HS-27A (cell line): ENCODE data around the gene ZNF195.
"Not testable (repeated sequence)": the region's sequence is repeated elsewhere in the genome, so short reads cannot be mapped to it uniquely, and the experiment has no call there.

Experiments used
- DNase-seq: peaks from one replicate; pipeline ENCODE4 v3.0.0-alpha.2; 2012; ENCODE audit warnings: low read depth, missing footprints

The ZNF195 gene

DNA sequence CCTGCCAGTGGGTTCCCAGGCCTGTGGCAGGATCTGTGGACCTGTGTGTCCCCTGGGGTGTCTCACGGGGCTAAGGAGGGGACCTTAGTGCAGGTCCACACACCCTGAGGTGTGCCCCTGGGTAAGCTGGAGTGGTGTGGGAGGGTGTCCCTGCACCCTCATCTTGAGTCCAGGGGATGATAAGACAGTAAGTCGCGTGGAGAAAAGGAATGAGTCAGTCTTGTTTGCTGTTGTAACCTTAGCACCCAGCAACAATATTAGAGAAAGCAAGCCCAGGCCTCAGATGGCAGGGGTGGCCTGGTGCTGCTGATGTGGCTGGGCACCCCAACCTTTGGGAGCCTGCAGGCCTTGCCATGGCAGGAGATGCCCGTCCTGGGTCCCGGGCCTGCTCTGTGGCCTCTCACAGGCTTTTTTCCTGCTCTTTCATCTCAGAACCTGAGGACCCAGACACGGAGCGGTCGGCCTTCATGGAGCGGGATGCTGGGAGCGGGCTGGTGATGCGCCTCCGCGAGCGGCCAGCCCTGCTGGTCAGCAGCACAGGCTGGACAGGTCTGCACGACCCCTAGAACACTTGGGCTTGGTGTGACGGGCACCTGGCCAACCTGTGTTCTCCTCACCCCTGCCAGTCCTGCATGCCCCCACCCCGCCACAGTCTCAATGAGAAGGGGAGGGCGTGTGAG lies 23.4 kb upstream of the ZNF195 start:
- not testable (repeated sequence) for DNase-seq

DNA sequence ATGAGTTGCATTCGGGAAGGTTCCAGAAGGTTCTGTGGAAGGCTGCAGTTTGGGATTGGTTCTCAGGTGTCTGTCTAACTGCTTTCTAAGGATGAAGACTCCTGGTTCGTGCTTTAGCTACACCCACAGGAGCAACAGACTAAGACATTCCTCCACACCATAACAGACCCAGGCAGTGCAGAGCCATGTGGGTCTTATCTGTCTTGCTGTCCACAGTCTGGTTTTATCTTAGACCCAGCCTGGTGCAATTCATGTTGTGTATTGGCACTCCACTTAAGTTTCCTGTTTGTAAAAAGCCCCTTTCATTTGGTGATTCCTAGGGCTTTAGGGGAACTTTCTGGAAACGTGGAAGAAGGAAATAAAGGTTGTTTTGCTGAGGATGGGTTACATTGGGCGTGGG lies 22.1 kb upstream of the ZNF195 start:
- DNase-seq: not testable (repeated sequence)

DNA sequence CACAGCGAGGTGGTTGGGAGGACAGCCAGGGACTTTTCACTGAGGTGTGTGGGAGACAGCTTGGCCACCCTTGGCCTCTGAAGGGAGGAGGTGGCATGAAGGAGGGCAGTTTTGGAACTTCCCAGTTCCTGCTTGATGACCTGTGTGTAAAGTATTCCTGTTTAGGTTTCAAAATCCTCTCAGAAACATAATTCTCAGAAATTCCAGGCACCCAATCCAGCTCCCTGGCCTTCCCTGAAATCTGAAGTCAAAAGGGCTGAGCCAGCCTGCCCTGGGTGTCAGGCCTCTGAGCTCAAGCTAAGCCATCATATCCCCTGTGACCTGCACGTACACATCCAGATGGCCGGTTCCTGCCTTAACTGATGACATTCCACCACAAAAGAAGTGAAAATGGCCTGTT lies 19.6 kb upstream of the ZNF195 start:
- DNase-seq: not testable (repeated sequence)

DNA sequence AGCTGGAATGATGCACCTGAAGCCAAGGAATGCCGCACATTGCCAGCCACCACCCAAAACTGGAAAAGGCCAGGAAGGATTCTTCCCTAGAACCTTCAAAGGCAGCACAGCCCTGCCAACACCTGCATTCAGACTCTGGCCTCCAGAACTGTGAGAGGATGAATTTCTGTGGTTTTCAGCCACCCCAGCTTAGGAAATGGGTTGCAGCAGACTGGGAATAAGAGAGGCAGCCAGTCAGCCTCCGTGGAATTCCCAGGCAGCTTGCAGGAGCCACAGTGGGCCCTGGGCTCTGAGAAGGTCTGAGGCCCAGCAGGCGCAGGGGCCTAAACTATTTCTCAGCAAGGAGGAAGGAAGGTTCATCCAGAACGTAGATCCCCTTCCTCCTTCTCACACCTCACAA lies 19.2 kb upstream of the ZNF195 start:
- not testable (repeated sequence) for DNase-seq

DNA sequence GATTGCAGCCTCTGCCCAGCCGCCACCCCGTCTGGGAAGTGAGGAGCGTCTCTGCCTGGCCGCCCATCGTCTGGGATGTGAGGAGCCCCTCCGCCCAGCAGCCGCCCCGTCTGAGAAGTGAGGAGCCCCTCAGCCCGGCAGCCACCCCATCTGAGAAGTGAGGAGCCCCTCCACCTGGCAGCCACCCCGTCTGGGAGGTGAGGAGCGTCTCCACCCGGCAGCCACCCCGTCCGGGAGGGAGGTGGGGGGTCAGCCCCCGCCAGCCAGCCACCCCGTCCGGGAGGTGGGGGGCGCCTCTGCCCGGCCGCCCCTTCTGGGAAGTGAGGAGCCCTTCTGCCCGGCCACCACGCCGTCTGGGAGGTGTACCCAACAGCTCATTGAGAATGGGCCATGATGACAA lies 18.3 kb upstream of the ZNF195 start:
- not testable (repeated sequence) for DNase-seq

DNA sequence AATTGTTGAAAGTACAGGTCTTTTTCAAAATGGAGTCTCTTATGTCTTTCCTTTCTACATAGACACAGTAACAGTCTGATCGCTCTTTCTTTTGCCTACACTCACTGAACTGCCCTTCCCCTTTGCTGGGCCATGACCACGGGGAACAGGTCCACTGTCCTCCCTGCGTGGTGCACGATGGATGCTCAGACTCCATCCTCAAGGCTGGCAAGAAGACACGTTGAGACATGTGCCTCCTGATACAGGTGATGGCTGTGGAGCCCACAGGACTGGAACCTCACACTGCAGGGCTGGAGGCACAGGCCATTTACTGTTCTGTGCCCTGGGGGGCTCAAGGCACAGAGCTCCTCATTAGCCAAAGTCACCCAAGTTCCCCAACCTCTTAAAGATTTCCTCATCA lies 16.5 kb upstream of the ZNF195 start:
- not testable (repeated sequence) for DNase-seq

DNA sequence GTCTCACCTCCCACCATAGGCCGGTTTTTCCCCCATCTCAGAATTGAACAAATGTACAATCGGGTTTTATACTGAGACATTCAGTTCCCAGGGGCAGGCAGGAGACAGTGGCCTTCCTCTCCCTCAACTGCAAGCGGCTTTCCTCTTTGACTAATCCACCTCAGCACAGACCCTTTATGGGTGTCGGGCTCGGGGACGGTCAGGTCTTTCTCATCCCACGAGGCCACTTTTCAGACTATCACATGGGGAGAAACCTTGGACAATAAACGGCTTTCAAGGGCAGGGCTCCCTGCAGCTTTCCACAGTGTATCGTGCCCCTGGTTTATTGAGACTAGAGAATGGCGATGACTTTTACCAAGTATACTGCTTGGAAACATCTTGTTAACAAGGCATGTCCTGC lies 16.0 kb upstream of the ZNF195 start:
- not testable (repeated sequence) for DNase-seq

DNA sequence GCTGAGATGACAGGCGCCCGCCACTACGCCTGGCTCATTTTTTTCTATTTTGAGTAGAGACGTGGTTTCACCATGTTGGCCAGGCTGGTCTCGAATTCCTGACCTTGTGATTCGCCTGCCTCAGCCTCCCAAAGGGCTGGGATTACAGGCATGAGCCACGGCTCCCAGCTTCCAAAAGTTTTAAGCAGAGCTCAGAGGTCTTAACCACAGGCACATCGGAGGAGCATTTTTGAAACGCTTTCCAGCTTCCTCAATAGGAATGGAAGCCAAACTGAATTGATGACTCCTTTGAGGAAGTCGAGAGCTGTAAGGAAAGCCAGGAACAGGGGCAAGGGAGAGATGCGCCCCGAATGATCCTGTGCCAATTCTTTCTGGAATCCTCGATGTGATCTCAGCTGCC lies 14.5 kb upstream of the ZNF195 start:
- DNase-seq: not testable (repeated sequence)

DNA sequence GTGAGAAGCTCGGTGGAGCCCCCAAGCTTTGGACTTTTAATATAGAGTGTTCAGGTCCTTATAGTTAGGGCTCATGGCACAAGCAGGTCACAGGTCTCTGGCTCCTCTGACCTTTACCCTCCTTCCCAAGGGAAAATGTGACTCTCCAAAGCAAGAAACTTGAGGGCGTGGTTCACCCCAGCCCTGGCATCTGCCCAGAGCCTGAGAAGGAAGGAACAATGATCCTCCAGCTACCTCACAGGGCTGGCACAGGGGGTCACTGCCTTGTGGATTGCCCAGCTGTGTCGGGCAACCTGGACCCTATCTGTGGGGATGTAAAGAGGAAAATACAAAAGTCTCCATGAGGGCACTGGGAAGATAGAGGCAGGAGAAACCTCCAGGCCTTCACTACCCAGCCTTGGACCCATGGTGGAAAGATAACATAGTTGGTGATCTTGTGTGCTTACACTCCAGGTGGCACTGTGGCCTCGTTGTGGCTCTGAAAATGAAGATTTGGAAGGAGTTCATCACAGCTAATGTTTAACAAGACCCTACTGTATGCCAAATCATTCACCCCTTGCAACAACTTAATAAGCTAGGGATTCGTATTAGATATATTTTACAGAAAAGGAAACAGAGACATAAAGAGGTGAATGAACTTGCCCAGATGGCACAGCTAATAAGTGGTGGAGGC lies 3.8 kb upstream of the ZNF195 start:
- DNase-seq: no peak

DNA sequence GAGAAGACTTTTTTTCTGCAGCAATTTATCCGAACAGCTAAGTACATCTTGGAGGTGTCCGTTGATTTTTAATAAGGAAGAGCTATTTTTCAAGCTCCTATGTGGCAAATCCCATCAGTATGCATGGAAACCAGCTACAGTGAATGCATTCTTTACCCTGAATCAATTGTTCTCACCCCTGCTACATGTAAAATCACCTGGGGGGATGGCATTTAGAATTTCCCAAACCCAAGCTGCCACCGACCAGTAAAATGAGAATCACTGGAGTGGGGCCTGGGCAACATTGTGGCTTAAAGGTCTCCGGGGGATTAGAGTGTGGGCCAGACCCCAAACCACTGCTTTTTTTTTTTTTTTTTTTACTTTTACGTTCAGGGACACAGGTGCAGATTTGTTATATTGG lies 2.8 kb upstream of the ZNF195 start:
- DNase-seq: no peak

DNA sequence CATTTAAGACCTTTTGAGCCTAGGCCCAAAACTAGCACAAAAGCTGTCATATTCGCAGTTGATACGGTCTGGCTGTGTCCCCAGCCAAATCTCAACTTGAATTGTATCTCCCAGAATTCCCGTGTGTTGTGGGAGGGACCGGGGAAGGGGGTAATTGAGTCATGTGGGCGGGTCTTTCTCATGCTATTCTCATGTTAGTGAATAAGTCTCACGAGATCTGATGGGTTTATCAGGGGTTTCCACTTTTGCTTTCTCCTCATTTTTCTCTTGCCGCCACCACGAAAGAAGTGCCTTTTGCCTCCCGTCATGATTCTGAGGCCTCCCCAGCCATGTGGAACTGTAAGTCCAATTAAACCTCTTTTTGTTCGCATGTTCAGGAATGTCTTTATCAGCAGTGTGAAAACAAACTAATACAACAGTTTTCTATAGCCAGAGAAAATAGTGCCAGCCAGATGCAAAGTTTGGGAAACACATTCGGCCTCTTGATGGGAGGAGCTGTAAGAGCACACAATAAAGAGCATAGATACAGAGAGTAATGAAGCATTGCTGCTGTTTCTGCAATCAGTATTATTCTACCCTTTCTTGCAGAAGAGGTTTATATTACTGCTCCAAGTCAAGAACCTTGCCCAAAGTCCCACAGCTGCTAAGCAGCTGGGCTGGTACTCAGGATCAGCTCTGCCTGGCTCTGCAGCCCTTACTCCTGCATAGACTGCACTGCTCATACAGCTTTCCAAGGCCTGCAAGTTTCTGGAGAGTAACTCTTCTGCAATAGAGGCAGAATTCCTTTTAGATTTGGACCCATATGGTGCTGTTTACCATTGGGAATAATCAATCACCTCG lies 2.0 kb upstream of the ZNF195 start:
- no peak for DNase-seq

DNA sequence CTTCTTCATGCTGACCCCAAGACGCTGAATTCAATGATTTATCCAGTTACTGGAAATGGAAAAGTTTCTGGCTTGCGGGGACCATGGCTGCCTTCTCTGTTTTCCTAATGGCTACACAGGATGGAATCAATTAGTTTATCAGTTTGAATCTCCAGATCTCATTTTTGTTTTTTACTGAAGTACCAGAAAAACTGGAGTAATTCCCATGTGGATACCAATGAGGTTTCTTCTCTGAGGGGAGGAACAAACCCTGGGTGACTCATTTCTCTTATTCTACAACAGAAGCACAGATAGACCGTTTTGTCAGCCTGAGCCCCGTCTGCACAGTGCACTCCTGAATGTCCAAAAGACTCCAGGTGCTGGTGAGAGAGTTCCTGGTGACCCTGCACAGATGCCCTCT lies 3.4 kb downstream of the ZNF195 start:
- DNase-seq: no peak

DNA sequence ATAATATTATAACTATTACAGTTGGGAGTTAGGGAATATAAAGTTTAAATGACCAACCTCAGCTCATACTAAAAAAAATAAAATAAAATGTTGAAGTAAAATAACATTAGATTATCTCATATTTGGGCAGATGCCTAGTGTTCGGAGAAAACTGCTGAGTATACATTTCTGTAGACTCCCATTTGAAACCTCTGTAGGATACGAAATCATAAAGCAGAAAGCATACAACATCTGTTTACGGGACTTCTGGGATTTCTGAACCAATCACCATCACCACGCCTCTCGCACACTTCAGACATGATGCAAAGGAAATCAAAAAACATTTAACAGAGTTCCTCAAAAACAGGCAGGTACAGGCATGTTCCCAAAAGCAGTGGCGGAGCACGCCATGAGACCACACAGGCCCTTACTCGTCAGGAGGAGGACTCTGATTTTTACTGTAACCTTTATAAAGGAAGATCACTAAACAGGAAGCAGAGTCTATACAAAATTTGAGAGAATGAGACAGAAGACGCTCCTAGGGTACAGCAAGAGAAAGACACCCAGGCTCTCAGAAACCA lies 8.6 kb downstream of the ZNF195 start:
- no peak for DNase-seq

DNA sequence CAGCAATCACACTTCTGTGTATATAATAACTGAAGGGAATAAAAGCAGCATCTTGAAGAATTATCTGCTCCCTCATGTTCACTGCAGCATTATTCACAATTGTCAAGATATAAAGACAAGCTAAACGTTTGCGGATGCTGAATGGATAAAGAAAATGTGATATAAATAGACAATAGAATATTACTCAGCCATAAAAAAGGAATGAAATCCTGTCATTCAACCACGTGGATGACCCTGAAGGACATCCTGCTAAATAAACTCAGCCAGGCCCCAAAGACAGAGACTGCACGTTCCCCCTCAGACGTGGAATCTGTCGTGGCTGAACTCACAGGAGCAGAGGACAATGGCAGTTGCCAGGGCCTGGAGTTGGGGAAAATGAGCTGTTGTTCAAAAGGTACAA lies 9.6 kb downstream of the ZNF195 start:
- no peak for DNase-seq

DNA sequence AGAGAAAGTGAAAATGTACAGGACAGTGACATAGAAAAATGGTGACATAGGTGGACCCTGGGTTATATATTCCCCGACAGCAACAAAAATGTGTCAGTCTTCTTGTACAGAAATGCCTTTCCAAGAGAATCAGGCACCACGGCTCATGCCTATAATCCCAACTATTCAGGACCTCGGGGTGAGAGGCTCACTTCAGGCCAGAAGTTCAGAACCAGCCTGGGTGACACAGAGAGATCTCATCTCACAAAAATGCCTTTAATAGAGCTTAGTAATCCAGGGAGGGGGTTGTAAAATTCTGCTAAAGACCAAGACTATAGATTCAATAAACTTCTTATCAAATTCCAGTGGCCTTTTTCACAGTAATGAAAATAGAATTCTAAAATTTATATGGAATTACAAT lies 10.7 kb downstream of the ZNF195 start:
- no peak for DNase-seq

DNA sequence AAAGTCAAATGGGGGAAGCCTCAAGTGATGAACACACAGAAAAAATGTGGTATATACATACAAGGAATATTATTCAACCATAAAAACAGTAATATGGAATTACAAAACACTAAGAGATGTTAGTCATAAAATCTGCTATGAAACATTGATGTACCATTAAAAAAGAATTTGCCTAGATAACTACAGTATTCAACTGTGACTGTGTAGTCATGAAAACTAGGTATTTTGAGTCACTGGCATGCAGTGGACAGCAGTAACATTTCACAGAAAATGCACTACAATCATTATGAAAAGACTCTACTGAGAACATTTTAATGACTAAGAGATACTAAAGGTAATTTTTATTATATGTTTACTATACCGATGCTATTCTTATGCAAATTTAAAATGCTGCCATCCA lies 11.7 kb downstream of the ZNF195 start:
- no peak for DNase-seq

DNA sequence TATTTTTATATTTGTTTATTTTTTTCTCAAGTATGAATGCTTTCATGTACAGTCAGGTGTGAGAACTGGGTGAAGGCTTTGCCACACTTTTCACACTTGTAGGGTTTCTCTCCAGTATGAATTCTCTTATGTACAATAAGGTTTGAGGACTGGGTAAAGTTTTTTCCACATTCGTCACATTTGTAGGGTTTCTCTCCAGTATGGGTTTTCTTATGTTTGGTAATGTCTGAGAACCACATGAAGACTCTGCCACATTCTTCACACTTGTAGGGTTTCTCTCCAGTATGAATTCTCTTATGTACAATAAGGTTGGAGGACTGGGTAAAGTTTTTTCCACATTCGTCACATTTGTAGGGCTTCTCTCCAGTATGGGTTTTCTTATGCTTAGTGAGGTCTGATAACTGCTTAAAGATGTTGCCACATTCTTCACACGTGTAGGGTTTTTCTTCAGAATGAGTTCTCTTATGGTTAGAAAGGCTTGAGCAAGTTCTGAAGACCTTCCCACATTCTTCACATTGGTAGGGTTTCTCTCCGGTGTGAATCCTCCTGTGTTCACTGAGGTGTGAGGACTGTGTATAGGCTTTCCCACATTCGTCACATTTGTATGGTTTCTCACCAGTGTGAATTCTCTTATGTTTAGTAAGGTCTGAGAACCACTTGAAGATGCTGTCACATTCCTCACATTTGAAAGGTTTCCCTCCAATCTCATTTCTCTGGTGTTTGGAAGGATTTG lies 19.7 kb downstream of the ZNF195 start:
- DNase-seq: no peak

DNA sequence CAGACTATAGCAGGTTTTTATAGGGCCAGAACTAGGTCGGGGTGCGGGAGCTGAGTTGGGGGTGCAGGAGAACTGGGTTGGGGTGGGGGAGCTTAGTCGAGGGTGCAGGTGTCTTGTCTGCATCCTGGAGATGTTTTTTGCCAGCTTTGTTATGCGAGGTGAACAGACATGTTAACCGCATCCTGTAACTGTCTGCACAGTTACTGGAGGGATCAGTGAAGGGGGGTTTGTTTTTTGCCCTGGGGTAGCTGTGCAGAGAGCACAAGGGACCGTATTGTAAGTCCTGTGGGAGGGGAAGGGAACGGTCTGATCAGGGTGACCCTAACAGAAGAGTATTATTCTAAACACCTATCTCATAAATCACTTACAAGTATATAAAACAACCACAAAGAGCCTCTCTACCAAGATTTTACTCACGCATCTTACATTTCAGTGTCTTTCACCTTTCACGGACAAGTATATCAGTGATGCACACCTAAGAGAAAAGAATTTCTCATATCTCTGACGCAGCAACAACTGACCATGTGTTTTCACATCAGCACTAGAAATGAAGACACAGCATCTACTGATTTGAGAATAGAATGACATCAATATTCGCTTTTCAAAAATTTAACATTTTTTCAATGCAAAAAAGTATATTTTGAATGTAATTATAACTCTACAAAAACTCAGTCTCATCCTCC lies 20.8 kb downstream of the ZNF195 start:
- no peak for DNase-seq

DNA sequence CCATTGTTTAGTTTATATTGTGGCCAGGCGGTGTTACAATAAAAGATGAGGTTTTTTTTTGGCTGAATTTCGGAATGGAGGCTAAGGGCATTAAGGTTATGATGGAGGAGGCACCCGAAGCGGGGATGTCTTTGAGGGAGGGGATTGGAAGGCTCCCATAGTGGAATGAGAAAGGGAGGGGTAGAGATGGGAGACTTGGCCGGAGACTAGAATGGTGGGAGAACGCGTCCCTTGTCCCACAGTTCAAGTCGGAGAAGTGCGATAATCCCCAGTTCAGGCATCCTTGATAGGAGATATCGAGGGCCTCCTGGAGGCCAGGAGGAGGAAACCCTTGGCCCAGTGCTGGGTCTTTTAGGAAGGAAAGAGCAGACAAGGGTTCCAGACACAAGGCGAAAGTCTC lies 21.6 kb downstream of the ZNF195 start:
- no peak for DNase-seq

DNA sequence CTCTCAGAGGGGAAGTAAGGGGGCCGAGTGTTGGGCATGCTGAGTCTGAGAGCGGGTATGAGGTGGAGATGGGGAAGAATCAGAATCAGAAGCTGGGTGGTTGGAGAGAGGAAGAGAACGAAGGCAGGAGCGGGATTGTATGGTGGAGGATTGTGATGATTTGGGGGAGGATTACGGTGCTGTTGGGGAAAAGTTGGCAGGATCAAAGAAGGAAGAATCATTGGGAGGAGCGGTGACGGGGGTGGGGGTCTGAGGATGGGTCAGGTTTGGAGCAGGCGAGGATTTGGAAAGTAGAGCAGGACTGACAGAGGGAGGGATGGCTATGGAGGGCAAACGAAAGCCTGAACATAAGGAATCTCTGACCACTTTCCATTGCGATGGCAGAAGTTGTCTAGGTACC lies 22.1 kb downstream of the ZNF195 start:
- DNase-seq: no peak

DNA sequence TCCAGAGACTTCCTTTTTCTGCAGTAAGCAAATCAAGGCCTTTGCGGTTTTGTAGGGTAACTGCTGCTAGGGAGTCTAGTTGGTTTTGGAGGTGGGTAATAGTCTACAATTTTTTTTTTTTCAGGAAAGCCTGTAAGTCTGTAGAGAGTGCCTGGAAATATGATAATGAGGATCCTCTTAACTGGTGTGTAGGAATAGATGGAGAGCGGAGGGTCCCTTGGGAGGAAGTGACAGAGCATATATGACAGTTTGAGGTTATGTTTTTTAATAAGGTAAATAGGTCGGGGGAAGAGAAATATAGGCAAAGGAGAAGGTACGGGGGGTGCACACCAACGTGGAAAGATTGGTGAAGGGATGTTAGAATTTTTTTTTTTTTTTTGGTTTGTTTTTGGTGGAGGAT lies 25.9 kb downstream of the ZNF195 start:
- DNase-seq: no peak
